ENCODE data around the gene OLFML3. TPM values are rescaled to one million over a fixed set of nuclear protein-coding genes. Genes with fewer than 3 reads are reported as not detected.

OLFML3 gene
- total and polyA plus RNA-seq, 12 donors, result 6.1 to 19.7 (median 11.0) TPM

DNA sequence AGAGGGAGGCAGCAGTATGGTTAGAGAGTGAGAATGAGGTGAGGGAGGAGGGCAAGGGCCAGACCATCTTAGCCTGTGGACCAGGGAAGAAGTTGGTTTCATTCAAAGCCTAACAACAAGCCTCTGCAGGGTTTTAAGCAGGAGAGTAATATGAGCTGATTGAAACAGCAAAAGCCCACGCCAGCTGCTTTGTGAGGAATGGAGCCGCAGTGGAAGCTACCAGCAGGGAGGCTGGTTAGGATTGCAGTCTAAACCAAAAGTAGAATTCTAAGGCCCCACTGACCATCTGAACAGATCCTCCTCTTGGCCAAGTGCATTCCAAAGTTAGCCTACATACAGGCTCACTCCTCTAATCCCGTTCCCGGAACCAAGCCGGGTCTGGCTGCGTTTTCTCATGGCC lies 44.8 kb downstream of the OLFML3 start:
- no peaks in the 10 kb centered on the region for H3K27me3 ChIP-seq
- H3K4me1 ChIP-seq, result no peaks in the 10 kb centered on the region
- WGBS, 2 donors, result 84 to 91% methylated on average over 6 of the region's 6 CpGs
- no peaks in the 10 kb centered on the region for H3K36me3 ChIP-seq
- peaks cover 0 to 9% (median 0%) of the 10 kb centered on the region in 11 donors for H3K9me3 ChIP-seq
- intact Hi-C loops (cut with DNase I), result no loop called here
- ATAC-seq (no peak), DNase-seq (no peak)
- no peak for TF ChIP-seq CTCF (IDR thresholded peaks at IDR 0.05)
- no peak overlapping the region for H3K4me3 ChIP-seq
- no peak overlapping the region for H3K27ac ChIP-seq

- 94 to 95% methylated on average over 5 of the region's 5 CpGs for WGBS, 2 donors
- no peak overlapping the region for H3K27ac ChIP-seq
- no peak overlapping the region for H3K4me3 ChIP-seq
Measured at GRCh38 chr1:114025609-114026401, 46.5 kb downstream of the OLFML3 start.

DNA sequence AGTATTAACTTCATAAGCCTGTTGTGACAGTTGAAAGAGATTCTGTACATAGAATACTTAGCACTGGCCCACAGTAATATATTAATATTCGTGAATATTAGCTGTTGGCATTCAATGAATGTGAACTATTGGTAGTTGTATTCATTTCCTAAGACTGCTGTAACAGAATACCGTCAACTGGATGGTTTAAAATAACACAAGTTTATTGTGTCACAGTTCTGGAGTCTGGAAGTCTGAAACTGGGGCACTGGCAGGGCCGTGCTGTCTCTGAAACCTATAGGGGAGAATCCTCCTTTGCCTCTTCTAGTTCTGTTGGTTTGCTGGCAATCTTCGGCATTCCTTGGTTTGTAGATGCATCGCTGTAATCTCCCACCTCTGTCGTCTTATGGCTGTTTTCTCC lies 47.5 kb downstream of the OLFML3 start:
- Histone ChIP-seq H3K9me3 (no peaks in the 10 kb centered on the region), H3K4me1 (no peaks in the 10 kb centered on the region), H3K4me3 (no peak overlapping the region), H3K27me3 (no peaks in the 10 kb centered on the region), H3K27ac (no peak overlapping the region), H3K36me3 (no peaks in the 10 kb centered on the region)
- intact Hi-C loops (cut with DNase I), result no loop called here
- WGBS, 2 donors, result 90 to 94% methylated on average over 6 of the region's 6 CpGs
- DNase-seq, result no peak
- no peak for TF ChIP-seq CTCF (IDR thresholded peaks at IDR 0.05)
- no peak for ATAC-seq

More at GRCh38 chr1:114025609-114026401, 46.5 kb downstream of the OLFML3 start:
- no peak for DNase-seq
- H3K9me3 ChIP-seq, result no peaks in the 10 kb centered on the region
- TF ChIP-seq CTCF (IDR thresholded peaks at IDR 0.05), result no peak
- no peaks in the 10 kb centered on the region for H3K4me1 ChIP-seq
- H3K27me3 ChIP-seq, result no peaks in the 10 kb centered on the region
- ATAC-seq, result no peak
- intact Hi-C loops (cut with DNase I), result no loop called here
- no peaks in the 10 kb centered on the region for H3K36me3 ChIP-seq

Other genes with a start within 250 kb of the OLFML3 start
- 10 to 100 TPM in 5 of 10 donors, 1 to 10 TPM in 5; 7.7 to 14.8 (median 10.0) TPM for gene PHTF1, start 220.0 kb upstream of the OLFML3 start, total RNA-seq
- gene PHTF1, start 220.0 kb upstream of the OLFML3 start, polyA plus RNA-seq, result 1 to 10 TPM; 4.9 to 8.3 TPM
- 10 to 100 TPM in 8 of 10 donors, 1 to 10 TPM in 2; 7.5 to 13.9 (median 11.8) TPM for gene RSBN1, start 167.0 kb upstream of the OLFML3 start, total RNA-seq
- gene RSBN1, start 167.0 kb upstream of the OLFML3 start, polyA plus RNA-seq, result 1 to 10 TPM; 2.1 to 5.0 TPM
- gene PTPN22, start 107.8 kb upstream of the OLFML3 start, total RNA-seq, result 1 to 10 TPM in 1 of 10 donors, under 1 TPM in 9; 0.13 to 3.3 (median 0.56) TPM
- under 1 TPM; 0.20 to 0.44 TPM for gene PTPN22, start 107.8 kb upstream of the OLFML3 start, polyA plus RNA-seq
- under 1 TPM in 7 of 10 donors, not detected in 3; 0.05 to 0.28 (median 0.09) TPM for gene BCL2L15, start 91.9 kb upstream of the OLFML3 start, total RNA-seq
- gene BCL2L15, start 91.9 kb upstream of the OLFML3 start, polyA plus RNA-seq, result under 1 TPM; 0.07 to 0.15 TPM
- gene AP4B1, start 74.7 kb upstream of the OLFML3 start, total RNA-seq, result 10 to 100 TPM in 8 of 10 donors, 1 to 10 TPM in 2; 9.1 to 13.9 (median 11.5) TPM
- 10 to 100 TPM in 1 of 2 donors, 1 to 10 TPM in 1; 7.5 to 15.4 TPM for gene AP4B1, start 74.7 kb upstream of the OLFML3 start, polyA plus RNA-seq
- gene DCLRE1B, start 74.1 kb upstream of the OLFML3 start, total RNA-seq, result 1 to 10 TPM in 9 of 10 donors, under 1 TPM in 1; 0.78 to 4.2 (median 2.1) TPM
- 1 to 10 TPM in 1 of 2 donors, under 1 TPM in 1; 0.59 to 1.8 TPM for gene DCLRE1B, start 74.1 kb upstream of the OLFML3 start, polyA plus RNA-seq
- gene HIPK1, start 50.1 kb upstream of the OLFML3 start, total RNA-seq, result 10 to 100 TPM; 42.6 to 91.0 (median 62.2) TPM
- gene HIPK1, start 50.1 kb upstream of the OLFML3 start, polyA plus RNA-seq, result 10 to 100 TPM in 1 of 2 donors, 1 to 10 TPM in 1; 7.8 to 10.7 TPM
- gene SYT6, start 174.4 kb downstream of the OLFML3 start, total RNA-seq, result under 1 TPM in 1 of 10 donors, not detected in 9; 0.21 TPM
- gene SYT6, start 174.4 kb downstream of the OLFML3 start, polyA plus RNA-seq, result not detected